CD4-positive, CD25-positive, alpha-beta regulatory T cell (primary cell): ENCODE results near the gene PRDM16. TPM values are rescaled to one million over a fixed set of nuclear protein-coding genes. Genes with fewer than 3 reads are reported as not detected.

ENCODE experiments used
- ATAC-seq, 2 donors: fragments of 150-1000 bp; cut with Tn5 transposase; one replicate each; pipeline ENCODE4 v1.10.0; 2021; ENCODE audit warnings: low read depth in 2 of 2, moderate number of reproducible peaks in 2 of 2, moderate library complexity in 1 of 2
- DNase-seq, 3 donors: peaks; one replicate each; pipeline versions ENCODE4 v3.0.0 to v3.0.0-alpha.2; 2012 to 2022; ENCODE audit warnings: mixed read lengths in 1 of 3
- H3K27ac ChIP-seq: one replicate; pipeline ENCODE4 v1.7.0; 2013; ENCODE audit warnings: mild to moderate bottlenecking, low read length; ENCODE audit not compliant: insufficient read depth, poor library complexity, severe bottlenecking
- H3K27me3 ChIP-seq: one replicate; pipeline ENCODE4 v1.7.0; 2013; ENCODE audit warnings: low read length; ENCODE audit not compliant: control insufficient read depth, insufficient read depth
- H3K36me3 ChIP-seq: one replicate; pipeline ENCODE4 v1.7.0; 2013; ENCODE audit warnings: mild to moderate bottlenecking, low read length, moderate library complexity; ENCODE audit not compliant: control insufficient read depth, insufficient read depth
- H3K4me1 ChIP-seq: 2 replicates; pipeline ENCODE4 v1.7.0; 2013; ENCODE audit warnings: mild to moderate bottlenecking, low read length; ENCODE audit not compliant: insufficient read depth, control insufficient read depth, poor library complexity, severe bottlenecking
- H3K4me3 ChIP-seq: one replicate; pipeline ENCODE4 v1.7.0; 2013; ENCODE audit warnings: low read depth, mild to moderate bottlenecking, low read length, moderate library complexity
- H3K9me3 ChIP-seq, 2 experiments: 1 replicate in 1 of 2; 2 replicates in 1 of 2; pipeline ENCODE4 v1.7.0; 2013; ENCODE audit warnings: low read length in 2 of 2, mild to moderate bottlenecking in 1 of 2, moderate library complexity in 1 of 2; ENCODE audit not compliant: control insufficient read depth in 2 of 2
- H3K27ac Mint-ChIP-seq, 3 donors: one replicate each; pipeline ENCODE4 v1.8.0; 2020 to 2022; ENCODE audit warnings: mild to moderate bottlenecking in 3 of 3, mixed read lengths in 3 of 3, moderate library complexity in 2 of 3
- H3K27me3 Mint-ChIP-seq: one replicate; pipeline ENCODE4 v1.8.0; 2022; ENCODE audit warnings: mild to moderate bottlenecking, mixed read lengths
- H3K36me3 Mint-ChIP-seq: one replicate; pipeline ENCODE4 v1.8.0; 2020; ENCODE audit warnings: mixed read lengths
- H3K4me1 Mint-ChIP-seq, 4 donors: one replicate each; pipeline ENCODE4 v1.8.0; 2020 to 2022; ENCODE audit warnings: mixed read lengths in 4 of 4, mild to moderate bottlenecking in 1 of 4
- H3K4me3 Mint-ChIP-seq, 4 donors: one replicate each; pipeline ENCODE4 v1.8.0; 2020 to 2022; ENCODE audit warnings: mild to moderate bottlenecking in 4 of 4, mixed read lengths in 4 of 4, moderate library complexity in 3 of 4
- H3K9me3 Mint-ChIP-seq, 7 donors: one replicate each; pipeline ENCODE4 v1.8.0; 2020 to 2022; ENCODE audit warnings: mixed read lengths in 7 of 7, mild to moderate bottlenecking in 3 of 7, moderate library complexity in 2 of 7
- polyA plus RNA-seq, 4 donors: library from polyadenylated mRNA; unstranded; fragments of 300-500 nt; fragmentation: Illumina TruSeq; gene quantifications; one replicate each; pipeline ENCODE4 v1.2.3, GENCODE V29; 2021
- total RNA-seq: library from RNA; stranded (reverse); gene quantifications from one replicate; pipeline ENCODE4 v1.2.3, GENCODE V29; 2022

The PRDM16 gene
- total and polyA plus RNA-seq, 5 donors from 2014 or later, result 0.27 TPM; not detected in 4

GRCh38 chr1:3381901-3382300 lies 312.9 kb downstream of the PRDM16 start:
- Mint-ChIP-seq H3K9me3 (peaks cover 0 to 1% (median 0%) of the 10 kb centered on the region in 7 donors), H3K36me3 (no peaks in the 10 kb centered on the region), H3K27me3 (no peaks in the 10 kb centered on the region), H3K27ac (no peak overlapping the region), H3K4me1 (no peaks in the 10 kb centered on the region), H3K4me3 (no peak overlapping the region)
- H3K4me1 ChIP-seq, result no peaks in the 10 kb centered on the region
- H3K36me3 ChIP-seq, result no peaks in the 10 kb centered on the region
- DNase-seq (no peak), ATAC-seq (no peak)
- H3K4me3 ChIP-seq, result no peak overlapping the region
- no peaks in the 10 kb centered on the region for H3K9me3 ChIP-seq
- no peak overlapping the region for H3K27ac ChIP-seq
- no peaks in the 10 kb centered on the region for H3K27me3 ChIP-seq

DNA sequence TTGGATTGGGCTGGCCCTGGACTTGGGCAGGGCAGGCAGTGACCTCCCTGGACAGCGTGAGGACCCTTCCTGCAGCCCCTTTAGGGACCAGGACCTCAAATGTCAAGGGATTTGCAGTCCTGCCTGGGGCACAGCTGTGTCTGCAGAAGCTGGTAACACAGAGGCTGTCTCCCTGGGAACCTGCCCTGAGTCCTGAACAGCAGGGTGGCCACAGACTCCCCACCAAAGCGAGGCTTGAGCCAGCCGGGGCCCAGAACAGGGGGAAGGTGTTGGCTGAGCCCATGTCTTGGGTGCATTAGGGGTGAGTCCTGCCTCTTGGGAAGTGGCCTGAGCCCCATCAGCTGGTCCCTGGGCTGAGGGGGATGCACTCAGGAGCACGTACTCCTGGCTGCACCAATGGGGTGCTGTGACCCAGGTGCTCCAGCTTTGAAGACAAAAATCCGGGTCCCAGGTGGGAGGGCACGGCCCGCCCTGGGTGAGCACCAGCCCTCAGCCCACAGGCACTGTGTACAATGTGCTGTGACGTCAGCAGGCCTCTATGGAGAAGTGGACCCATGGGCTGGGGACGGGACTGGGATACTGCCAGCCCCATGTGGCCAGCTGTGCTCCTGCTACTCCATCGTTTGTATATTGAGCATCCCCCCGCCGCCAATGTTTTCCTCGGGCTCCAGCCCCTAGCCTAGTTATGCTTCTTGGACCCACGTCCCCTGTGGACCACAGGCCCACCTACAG lies 313.5 kb downstream of the PRDM16 start:
- no peak overlapping the region for H3K27ac ChIP-seq
- DNase-seq, result no peak
- H3K36me3 ChIP-seq, result no peaks in the 10 kb centered on the region
- H3K36me3 Mint-ChIP-seq, result no peaks in the 10 kb centered on the region
- no peaks in the 10 kb centered on the region for H3K27me3 ChIP-seq
- no peak overlapping the region for H3K4me3 ChIP-seq
- H3K4me1 ChIP-seq, result no peaks in the 10 kb centered on the region
- no peak for ATAC-seq
- H3K9me3 ChIP-seq, result no peaks in the 10 kb centered on the region
- no peaks in the 10 kb centered on the region for H3K4me1 Mint-ChIP-seq
- peaks cover 0 to 1% (median 0%) of the 10 kb centered on the region in 7 donors for H3K9me3 Mint-ChIP-seq
- no peak overlapping the region for H3K27ac Mint-ChIP-seq
- H3K27me3 Mint-ChIP-seq, result no peaks in the 10 kb centered on the region
- H3K4me3 Mint-ChIP-seq, result no peak overlapping the region

DNA sequence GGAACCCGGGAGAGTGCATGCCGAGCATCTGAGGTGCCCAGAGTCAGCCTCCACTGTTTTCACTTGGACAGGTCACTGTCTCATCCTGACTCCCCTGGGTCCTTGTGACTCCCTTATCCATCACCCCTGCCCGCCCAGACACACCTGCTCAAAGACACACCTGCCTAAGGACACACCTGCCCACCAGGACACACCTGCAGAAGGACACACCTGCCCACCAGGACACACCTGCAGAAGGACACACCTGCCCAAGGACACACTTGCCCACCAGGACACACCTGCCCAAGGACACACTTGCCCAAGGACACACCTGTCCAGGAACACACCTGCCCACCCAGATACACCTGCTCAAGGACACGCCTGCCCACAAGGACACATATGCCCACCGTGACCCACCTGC lies 314.7 kb downstream of the PRDM16 start:
- H3K27ac ChIP-seq, result no peak overlapping the region
- no peaks in the 10 kb centered on the region for H3K36me3 ChIP-seq
- no peak overlapping the region for H3K4me3 Mint-ChIP-seq
- ATAC-seq (no peak), DNase-seq (no peak)
- no peaks in the 10 kb centered on the region for H3K4me1 ChIP-seq
- H3K27me3 ChIP-seq, result no peaks in the 10 kb centered on the region
- no peaks in the 10 kb centered on the region for H3K36me3 Mint-ChIP-seq
- H3K27ac Mint-ChIP-seq, result peak overlapping the region in 1 of 3 donors; percentile 48
- H3K4me3 ChIP-seq, result no peak overlapping the region
- no peaks in the 10 kb centered on the region for H3K9me3 Mint-ChIP-seq
- H3K9me3 ChIP-seq, result no peaks in the 10 kb centered on the region
- H3K27me3 Mint-ChIP-seq, result no peaks in the 10 kb centered on the region
- H3K4me1 Mint-ChIP-seq, result no peaks in the 10 kb centered on the region

DNA sequence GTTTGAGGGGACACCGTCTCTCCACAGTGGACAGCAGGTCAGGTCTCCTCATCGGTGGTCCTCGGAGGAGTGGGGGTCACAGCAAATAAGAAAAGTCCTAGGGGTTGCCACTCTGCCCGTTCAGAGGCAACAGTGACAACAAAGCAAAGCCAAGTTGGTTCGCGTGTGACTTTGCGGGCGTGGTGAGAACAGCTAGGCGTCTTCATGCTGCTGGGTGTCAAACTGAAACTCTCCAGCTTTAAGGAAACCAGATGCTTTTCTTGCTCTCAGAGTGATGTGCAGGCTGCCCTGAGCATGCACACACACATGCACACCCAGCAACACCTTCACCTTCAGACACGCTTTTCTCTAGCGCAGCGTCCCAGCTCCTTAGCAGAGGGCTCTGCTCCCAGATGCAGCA lies 315.4 kb downstream of the PRDM16 start:
- Mint-ChIP-seq H3K4me3 (no peak overlapping the region), H3K9me3 (no peaks in the 10 kb centered on the region), H3K4me1 (no peaks in the 10 kb centered on the region), H3K27me3 (no peaks in the 10 kb centered on the region), H3K27ac (no peak overlapping the region), H3K36me3 (no peaks in the 10 kb centered on the region)
- H3K36me3 ChIP-seq, result no peaks in the 10 kb centered on the region
- no peaks in the 10 kb centered on the region for H3K4me1 ChIP-seq
- H3K27me3 ChIP-seq, result no peaks in the 10 kb centered on the region
- no peak overlapping the region for H3K4me3 ChIP-seq
- H3K27ac ChIP-seq, result no peak overlapping the region
- DNase-seq (no peak), ATAC-seq (no peak)
- H3K9me3 ChIP-seq, result no peaks in the 10 kb centered on the region

DNA sequence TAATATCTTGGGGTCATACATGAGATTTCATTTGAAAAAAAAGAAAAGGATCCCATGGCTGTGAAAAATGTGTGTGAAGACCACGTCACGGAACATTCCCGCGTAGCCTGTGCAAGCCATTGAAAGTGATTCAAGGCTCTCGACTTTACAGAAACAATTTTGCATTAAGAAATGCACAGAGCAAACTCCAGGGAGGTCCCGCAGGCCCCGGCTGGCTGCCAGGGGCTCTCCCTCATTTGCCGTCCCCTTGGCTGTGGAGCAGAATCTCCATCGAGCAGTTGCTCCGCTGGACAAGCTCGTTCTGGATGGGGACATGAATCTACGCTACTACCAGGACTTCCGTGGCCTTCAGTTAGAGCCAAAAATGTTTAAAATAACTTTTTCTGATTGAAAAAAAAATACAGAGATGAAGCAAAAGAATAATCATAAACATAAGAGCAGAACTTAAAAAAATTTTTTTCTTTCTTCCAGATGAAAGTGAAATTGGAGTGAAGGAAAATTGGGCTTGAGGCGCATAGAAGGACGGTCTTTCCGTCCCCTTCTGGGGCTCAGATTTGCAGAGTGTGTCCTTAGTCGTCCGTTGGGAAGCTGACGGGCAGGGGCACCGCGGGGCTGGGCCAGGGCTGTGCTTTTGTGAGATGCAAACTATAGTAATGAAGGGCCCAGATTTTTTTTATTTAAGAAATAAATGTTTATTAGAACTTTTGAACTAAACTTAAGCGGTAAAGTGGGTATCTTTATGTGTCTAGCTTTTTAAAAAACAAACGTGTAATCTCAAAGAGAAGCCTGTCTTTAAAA lies 317.4 kb downstream of the PRDM16 start:
- Mint-ChIP-seq H3K4me1 (no peaks in the 10 kb centered on the region), H3K4me3 (no peak overlapping the region), H3K27ac (no peak overlapping the region), H3K27me3 (no peaks in the 10 kb centered on the region), H3K9me3 (no peaks in the 10 kb centered on the region), H3K36me3 (no peaks in the 10 kb centered on the region)
- no peaks in the 10 kb centered on the region for H3K4me1 ChIP-seq
- H3K4me3 ChIP-seq, result no peak overlapping the region
- H3K27me3 ChIP-seq, result no peaks in the 10 kb centered on the region
- H3K9me3 ChIP-seq, result no peaks in the 10 kb centered on the region
- H3K36me3 ChIP-seq, result no peaks in the 10 kb centered on the region
- no peak overlapping the region for H3K27ac ChIP-seq
- DNase-seq, result no peak
- no peak for ATAC-seq

DNA sequence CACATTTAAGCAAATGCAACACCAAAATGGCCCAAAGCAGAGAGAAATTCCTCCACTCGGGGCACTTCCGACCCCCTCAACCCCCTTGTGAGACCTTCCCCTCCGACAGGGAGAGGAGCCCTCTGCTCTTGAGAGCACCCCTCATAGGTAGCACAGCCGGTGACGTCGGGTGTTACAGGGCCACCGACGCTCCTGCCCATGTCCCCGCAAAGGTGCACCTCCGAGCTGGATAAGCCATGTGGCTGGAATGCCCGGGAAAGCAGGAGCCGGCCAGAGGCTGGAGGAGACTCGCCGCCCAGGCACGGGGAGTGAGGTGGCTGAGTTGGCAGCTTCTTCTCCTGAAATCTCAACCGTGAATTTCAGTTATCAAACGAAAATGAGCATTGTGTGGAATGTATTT lies 318.4 kb downstream of the PRDM16 start:
- Histone ChIP-seq H3K36me3 (no peaks in the 10 kb centered on the region), H3K4me3 (no peak overlapping the region), H3K4me1 (no peaks in the 10 kb centered on the region), H3K27me3 (no peaks in the 10 kb centered on the region), H3K27ac (no peak overlapping the region), H3K9me3 (no peaks in the 10 kb centered on the region)
- no peaks in the 10 kb centered on the region for H3K9me3 Mint-ChIP-seq
- no peak overlapping the region for H3K27ac Mint-ChIP-seq
- H3K4me1 Mint-ChIP-seq, result no peaks in the 10 kb centered on the region
- DNase-seq (no peak), ATAC-seq (no peak)
- H3K36me3 Mint-ChIP-seq, result no peaks in the 10 kb centered on the region
- H3K27me3 Mint-ChIP-seq, result peaks cover 5% of the 10 kb centered on the region
- H3K4me3 Mint-ChIP-seq, result no peak overlapping the region

GRCh38 chr1:3389093-3389833 lies 320.3 kb downstream of the PRDM16 start:
- no peak for ATAC-seq
- no peaks in the 10 kb centered on the region for H3K9me3 Mint-ChIP-seq
- Histone ChIP-seq H3K27ac (no peak overlapping the region), H3K36me3 (no peaks in the 10 kb centered on the region), H3K9me3 (no peaks in the 10 kb centered on the region), H3K4me1 (no peaks in the 10 kb centered on the region), H3K4me3 (no peak overlapping the region), H3K27me3 (peaks cover 4% of the 10 kb centered on the region)
- H3K27ac Mint-ChIP-seq, result no peak overlapping the region
- DNase-seq, result no peak
- no peaks in the 10 kb centered on the region for H3K36me3 Mint-ChIP-seq
- H3K4me3 Mint-ChIP-seq, result no peak overlapping the region
- H3K27me3 Mint-ChIP-seq, result peaks cover 16% of the 10 kb centered on the region
- H3K4me1 Mint-ChIP-seq, result peaks cover 0 to 2% (median under 1%) of the 10 kb centered on the region in 4 donors
